IMR-90 (cell line): Measurements from ENCODE around the gene TWIST2. TPM values are rescaled to one million over a fixed set of nuclear protein-coding genes. Genes with fewer than 3 reads are reported as not detected.

Experiments used
- ATAC-seq: fragments of 200-7000 bp; cut with Tn5 transposase; 2 replicates; pipeline ENCODE4 v1.9.1; 2020; ENCODE audit warnings: low read depth, mild to moderate bottlenecking, moderate library complexity
- BruUV-seq: library from RNA; stranded (reverse); fragments of 400-500 nt; replicated peaks from 2 replicates; lab custom pipeline; 2021; lab: Mats Ljungman, UMichigan
- CTCF ChIA-PET: fragments of 300-600 bp; formaldehyde crosslinking; extraction: SDS; loops from one replicate; lab custom pipeline; 2021; ENCODE audit warnings: antibody characterized with exemption; lab: Yijun Ruan, JAX
- POLR2A ChIA-PET: fragments of 300-600 bp; sonication (Branson Sonifier 250); formaldehyde crosslinking; loops from one replicate; lab custom pipeline; 2022; ENCODE audit warnings: antibody characterized with exemption; ENCODE audit not compliant: unreplicated experiment; lab: Charles Lee
- DNase-seq: peaks from one replicate; pipeline ENCODE4 v3.0.0; 2013
- H2AFZ ChIP-seq: replicated peaks from 2 replicates; pipeline ENCODE3; 2013; ENCODE audit warnings: low read length, mild to moderate bottlenecking; ENCODE audit not compliant: poor library complexity
- H2AK5ac ChIP-seq: 2 replicates; pipeline ENCODE4 v1.6.1; 2013; ENCODE audit warnings: low read depth, low read length, inconsistent platforms
- H2AK9ac ChIP-seq: replicated peaks from 2 replicates; pipeline ENCODE3; 2013; ENCODE audit warnings: mild to moderate bottlenecking, low read depth, low read length, moderate library complexity; ENCODE audit not compliant: poor library complexity
- H2BK120ac ChIP-seq: 2 replicates; pipeline ENCODE4 v1.6.1; 2013; ENCODE audit warnings: low read depth, low read length, inconsistent platforms
- H2BK15ac ChIP-seq: 3 replicates; pipeline ENCODE4 v1.6.1; 2013; ENCODE audit warnings: low read depth, low read length, inconsistent platforms
- H2BK20ac ChIP-seq: 2 replicates; pipeline ENCODE4 v1.6.1; 2013; ENCODE audit warnings: low read depth, mild to moderate bottlenecking, inconsistent platforms, low read length, moderate library complexity
- H2BK5ac ChIP-seq: 2 replicates; pipeline ENCODE4 v1.6.1; 2013; ENCODE audit warnings: mild to moderate bottlenecking, low read depth, low read length, inconsistent platforms; ENCODE audit not compliant: poor library complexity, severe bottlenecking
- H3K14ac ChIP-seq: replicated peaks from 2 replicates; pipeline ENCODE4 v1.6.1; 2013; ENCODE audit warnings: low read depth, low read length, inconsistent platforms
- H3K18ac ChIP-seq: 2 replicates; pipeline ENCODE4 v1.6.1; 2013; ENCODE audit warnings: low read depth, low read length, control low read depth
- H3K23ac ChIP-seq: 2 replicates; pipeline ENCODE4 v1.6.1; 2013; ENCODE audit warnings: low read depth, low read length, inconsistent platforms
- H3K27ac ChIP-seq: 2 replicates; pipeline ENCODE4 v1.5.1; 2013; ENCODE audit warnings: mild to moderate bottlenecking, control low read depth, low read length; ENCODE audit not compliant: insufficient read depth
- H3K27me3 ChIP-seq: 2 replicates; pipeline ENCODE4 v1.6.1; 2013; ENCODE audit warnings: low read length; ENCODE audit not compliant: control insufficient read depth, insufficient read depth
- H3K36me3 ChIP-seq: 2 replicates; pipeline ENCODE4 v1.6.1; 2013; ENCODE audit warnings: low read length, mixed read lengths; ENCODE audit not compliant: control insufficient read depth, insufficient read depth
- H3K4ac ChIP-seq: 2 replicates; pipeline ENCODE4 v1.6.1; 2013; ENCODE audit warnings: low read depth, low read length, inconsistent platforms
- H3K4me1 ChIP-seq: 2 replicates; pipeline ENCODE4 v1.6.1; 2013; ENCODE audit warnings: low read length, mixed read lengths; ENCODE audit not compliant: control insufficient read depth, insufficient read depth
- H3K4me2 ChIP-seq: 2 replicates; pipeline ENCODE4 v1.6.1; 2013; ENCODE audit warnings: low read depth, mild to moderate bottlenecking, control low read depth, low read length, moderate library complexity
- H3K4me3 ChIP-seq: 2 replicates; pipeline ENCODE4 v1.5.1; 2013; ENCODE audit warnings: low read depth, mild to moderate bottlenecking, control low read depth, low read length, moderate library complexity; ENCODE audit not compliant: insufficient read depth
- H3K56ac ChIP-seq: 2 replicates; pipeline ENCODE4 v1.6.1; 2013; ENCODE audit warnings: low read length, inconsistent platforms; ENCODE audit not compliant: insufficient read depth; ENCODE audit errors: extremely low read depth
- H3K79me1 ChIP-seq, 2 experiments: 2 replicates each; pipeline ENCODE4 v1.6.1; 2013; ENCODE audit warnings: low read length in 2 of 2, inconsistent platforms in 1 of 2, low read depth in 1 of 2
- H3K9ac ChIP-seq: 2 replicates; pipeline ENCODE4 v1.6.1; 2013; ENCODE audit warnings: low read depth, low read length, control low read depth
- H3K9me1 ChIP-seq: 2 replicates; pipeline ENCODE4 v1.6.1; 2013; ENCODE audit warnings: low read length, inconsistent platforms; ENCODE audit not compliant: insufficient read depth
- H3K9me3 ChIP-seq: 2 replicates; pipeline ENCODE4 v1.6.1; 2013; ENCODE audit warnings: low read length; ENCODE audit not compliant: control insufficient read depth, insufficient read depth
- H4K20me1 ChIP-seq: 2 replicates; pipeline ENCODE4 v1.6.1; 2013; ENCODE audit warnings: low read length, inconsistent platforms; ENCODE audit not compliant: insufficient read depth
- H4K5ac ChIP-seq: 2 replicates; pipeline ENCODE4 v1.6.1; 2013; ENCODE audit warnings: mild to moderate bottlenecking, low read depth, low read length, control low read depth
- H4K8ac ChIP-seq, 2 experiments: 2 replicates each; pipeline ENCODE4 v1.6.1; 2013; ENCODE audit warnings: low read depth in 2 of 2, low read length in 2 of 2, control low read depth in 1 of 2, inconsistent platforms in 1 of 2
- H4K91ac ChIP-seq: 2 replicates; pipeline ENCODE4 v1.6.1; 2013; ENCODE audit warnings: low read depth, low read length, inconsistent platforms; ENCODE audit not compliant: insufficient read depth
- BHLHE40 ChIP-seq: fragments of 150-350 bp; IDR thresholded peaks from 2 replicates; pipeline ENCODE4 v1.6.1; 2016; ENCODE audit warnings: mild to moderate bottlenecking, low read depth, low read length
- CTCF ChIP-seq: conservative IDR thresholded peaks from 2 replicates; pipeline ENCODE4 v1.5.1; 2012; ENCODE audit warnings: mild to moderate bottlenecking, low read depth, low read length, improper control_type of control experiment
- ELK1 ChIP-seq: fragments of 150-350 bp; IDR thresholded peaks from 2 replicates; pipeline ENCODE4 v1.6.1; 2016; ENCODE audit warnings: low read depth, mild to moderate bottlenecking, low read length, moderate library complexity, borderline replicate concordance
- MAFK ChIP-seq: IDR thresholded peaks from 2 replicates; pipeline ENCODE4 v1.6.1; 2012; ENCODE audit warnings: low read depth, low read length, improper control_type of control experiment
- MAZ ChIP-seq: IDR thresholded peaks from 2 replicates; pipeline ENCODE4 v1.6.1; 2012; ENCODE audit warnings: low read depth, mild to moderate bottlenecking, low read length, improper control_type of control experiment, moderate library complexity, borderline replicate concordance
- MXI1 ChIP-seq: IDR thresholded peaks from 2 replicates; pipeline ENCODE4 v1.6.1; 2012; ENCODE audit warnings: low read depth, mild to moderate bottlenecking, low read length, moderate library complexity, borderline replicate concordance
- NFE2L2 ChIP-seq: fragments of 150-350 bp; IDR thresholded peaks from 2 replicates; pipeline ENCODE4 v1.6.1; 2016; ENCODE audit warnings: low read depth, mild to moderate bottlenecking, low read length
- WGBS, 2 experiments: methylation state at CpG; one replicate each; pipeline versions ENCODE4 v1.1.5 to v1.1.7; 2013; ENCODE audit warnings: missing lambda C conversion rate in 2 of 2; ENCODE audit not compliant: insufficient read length in 1 of 2; ENCODE audit errors: extremely low coverage in 2 of 2; 5-methylcytosine and 5-hydroxymethylcytosine counted together
- dilution Hi-C: fragments of 300-500 bp; cut with HindIII; formaldehyde crosslinking; loops from one replicate; pipeline ENCODE4 v1.14.3; 2018; ENCODE audit warnings: low sequenced_read_pairs; ENCODE audit not compliant: unreplicated experiment
- in situ Hi-C: fragments of 300-500 bp; cut with MboI; formaldehyde crosslinking; loops from 3 replicates; pipeline ENCODE4 v1.14.3; 2019; ENCODE audit warnings: low sequenced_read_pairs, inconsistent platforms, mixed read lengths
- intact Hi-C: fragments of 100-400 bp; cut with micrococcal nuclease; formaldehyde crosslinking; loops from 2 replicates; pipeline ENCODE4 v1.10.0; 2022
- polyA plus RNA-seq, 3 experiments: library from polyadenylated mRNA; depleted of rRNA; stranded (reverse); fragments of >200 nt; gene quantifications; 2 replicates each; pipeline ENCODE4 v1.2.3, GENCODE V29; 2012; ENCODE audit warnings: low replicate concordance in 1 of 3
- total RNA-seq: library from RNA; depleted of rRNA; stranded (reverse); fragments of >200 nt; gene quantifications from 2 replicates; pipeline ENCODE4 v1.2.3, GENCODE V29; 2012
- TF ChIP-seq, protein P1 (sequence below): fragments of 150-350 bp; IDR thresholded peaks from 2 replicates; pipeline ENCODE4 v1.6.1; 2017; ENCODE audit warnings: mild to moderate bottlenecking, antibody characterized with exemption, low read length, low read depth

The TWIST2 gene
- total and polyA plus RNA-seq, 2 of the 4 experiments (the other 2 are of a cell fraction), result 9.3 to 33.6 TPM

GRCh38 chr2:238872628-238873380, 24.9 kb downstream of the TWIST2 start (continued):
- no peak for TF ChIP-seq MAFK

DNA sequence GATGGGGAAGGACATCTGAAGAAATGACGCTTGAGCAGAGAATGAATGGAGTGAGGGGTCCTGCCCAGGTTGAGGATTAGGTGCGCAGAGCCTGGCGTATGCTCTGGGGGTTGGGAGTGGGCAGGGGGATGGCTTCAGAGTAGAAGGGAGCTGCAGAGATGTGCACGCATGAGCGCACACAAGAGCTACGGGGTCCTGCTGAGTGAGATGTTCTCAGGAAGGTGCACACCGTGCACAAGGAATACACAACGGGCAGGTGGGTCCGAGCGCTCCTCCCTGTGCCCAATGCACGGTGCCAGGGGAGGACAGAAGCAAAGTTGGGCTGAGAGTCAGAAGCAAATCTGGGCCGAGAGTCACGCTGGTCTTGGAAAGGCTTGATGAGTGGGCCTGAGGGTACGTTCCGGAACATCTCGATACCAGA, 25.5 kb downstream of the TWIST2 start:
- no peak for ATAC-seq
- POLR2A ChIA-PET, result no interaction called here

More for the DNA sequence above, 25.5 kb downstream of the TWIST2 start:
- no peak overlapping the region for H3K23ac ChIP-seq
- H3K27ac ChIP-seq, result no peak overlapping the region
- H4K8ac ChIP-seq, result no peak overlapping the region
- H3K4me1 ChIP-seq, result peaks cover 12% of the 10 kb centered on the region
- H4K91ac ChIP-seq, result no peak overlapping the region
- no peak overlapping the region for H2BK15ac ChIP-seq
- no peak for TF ChIP-seq BHLHE40
- no peak for TF ChIP-seq CTCF
- TF ChIP-seq ELK1, result no peak
- TF ChIP-seq MXI1, result no peak
- TF ChIP-seq, protein P1, sequence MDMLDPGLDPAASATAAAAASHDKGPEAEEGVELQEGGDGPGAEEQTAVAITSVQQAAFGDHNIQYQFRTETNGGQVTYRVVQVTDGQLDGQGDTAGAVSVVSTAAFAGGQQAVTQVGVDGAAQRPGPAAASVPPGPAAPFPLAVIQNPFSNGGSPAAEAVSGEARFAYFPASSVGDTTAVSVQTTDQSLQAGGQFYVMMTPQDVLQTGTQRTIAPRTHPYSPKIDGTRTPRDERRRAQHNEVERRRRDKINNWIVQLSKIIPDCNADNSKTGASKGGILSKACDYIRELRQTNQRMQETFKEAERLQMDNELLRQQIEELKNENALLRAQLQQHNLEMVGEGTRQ, result no peak
- TF ChIP-seq MAZ, result no peak
- no peak for TF ChIP-seq NFE2L2
- H3K4ac ChIP-seq, result no peak overlapping the region
- H3K56ac ChIP-seq, result no peak overlapping the region
- no peak overlapping the region for H3K9ac ChIP-seq
- peaks cover 25 to 63% of the 10 kb centered on the region in 2 experiments for H3K79me1 ChIP-seq
- CTCF ChIA-PET, result no interaction called here
- H2AK9ac ChIP-seq, result peak overlapping the region; percentile 9
- no peaks in the 10 kb centered on the region for H3K27me3 ChIP-seq
- in situ Hi-C loops (no loop called here), dilution Hi-C loops (no loop called here), intact Hi-C loops (no loop called here)
- no TSS peak for BruUV-seq
- no peak overlapping the region for H2AFZ ChIP-seq
- no peak overlapping the region for H2BK5ac ChIP-seq
- no peak overlapping the region for H3K4me2 ChIP-seq
- no peak overlapping the region for H4K5ac ChIP-seq
- DNase-seq, result no peak
- H3K4me3 ChIP-seq, result no peak overlapping the region
- 99% methylated on average over 16 of the region's 16 CpGs; no CpG with 5 or more reads in 1 of the 2 experiments for WGBS, 2 experiments
- no peaks in the 10 kb centered on the region for H3K9me3 ChIP-seq
- H3K14ac ChIP-seq, result no peak overlapping the region
- H2AK5ac ChIP-seq, result no peak overlapping the region
- no peak overlapping the region for H3K18ac ChIP-seq
- peaks cover 20% of the 10 kb centered on the region for H3K36me3 ChIP-seq
- peaks cover 3% of the 10 kb centered on the region; the same call in 1 of the 2 replicates for H4K20me1 ChIP-seq
- H2BK120ac ChIP-seq, result no peak overlapping the region
- H3K9me1 ChIP-seq, result peaks cover 34% of the 10 kb centered on the region
- H2BK20ac ChIP-seq, result no peak overlapping the region
